GM23338 (cell line): ENCODE measurements around the gene FER. TPM values are rescaled to one million over a fixed set of nuclear protein-coding genes. Genes with fewer than 3 reads are reported as not detected.
"Not testable (repeated sequence)": the region's sequence is repeated elsewhere in the genome, so short reads cannot be mapped to it uniquely, and the experiment has no call there.

Experiments
- ATAC-seq: fragments of 200-7000 bp; cut with Tn5 transposase; 3 replicates; pipeline ENCODE4 v1.9.1; 2020
- DNase-seq: peaks from one replicate; pipeline ENCODE4 v3.0.0-alpha.2; 2015; ENCODE audit warnings: low spot score
- H2AFZ ChIP-seq: fragments of 200-600 bp; sonication (generic); 2 replicates; pipeline ENCODE4 v1.8.0; 2016; ENCODE audit warnings: antibody characterized with exemption, mild to moderate bottlenecking, moderate library complexity
- H3F3A ChIP-seq: fragments of 200-600 bp; sonication (generic); replicated peaks from 2 replicates; pipeline ENCODE4 v1.8.0; 2017; ENCODE audit warnings: antibody characterized with exemption, mixed run types, low read depth
- H3K27ac ChIP-seq: fragments of 200-600 bp; sonication (generic); 2 replicates; pipeline ENCODE4 v1.6.1; 2016; ENCODE audit warnings: low read depth
- H3K27me3 ChIP-seq: fragments of 200-600 bp; sonication (generic); 2 replicates; pipeline ENCODE4 v1.8.0; 2016; ENCODE audit warnings: mild to moderate bottlenecking, mixed run types, moderate library complexity; ENCODE audit not compliant: insufficient read depth
- H3K36me3 ChIP-seq: fragments of 200-600 bp; sonication (generic); 2 replicates; pipeline ENCODE4 v1.8.0; 2016; ENCODE audit warnings: mild to moderate bottlenecking; ENCODE audit not compliant: insufficient read depth
- H3K4me1 ChIP-seq: fragments of 200-600 bp; sonication (generic); 2 replicates; pipeline ENCODE4 v1.8.0; 2016; ENCODE audit warnings: mild to moderate bottlenecking, moderate library complexity; ENCODE audit not compliant: insufficient read depth
- H3K4me2 ChIP-seq: fragments of 200-600 bp; sonication (generic); 2 replicates; pipeline ENCODE4 v1.7.1; 2017; ENCODE audit warnings: mixed run types
- H3K4me3 ChIP-seq: fragments of 200-600 bp; sonication (generic); 2 replicates; pipeline ENCODE4 v1.6.1; 2016; ENCODE audit warnings: mixed run types
- H3K79me2 ChIP-seq: fragments of 200-600 bp; sonication (generic); replicated peaks from 2 replicates; pipeline ENCODE4 v1.8.0; 2017; ENCODE audit warnings: mild to moderate bottlenecking; ENCODE audit not compliant: insufficient read depth
- H3K9me2 ChIP-seq: fragments of 200-600 bp; sonication (generic); 2 replicates; pipeline ENCODE4 v1.8.0; 2017; ENCODE audit not compliant: insufficient read depth
- H4K20me1 ChIP-seq: fragments of 200-600 bp; sonication (generic); replicated peaks from 2 replicates; pipeline ENCODE4 v1.8.0; 2017; ENCODE audit warnings: mild to moderate bottlenecking; ENCODE audit not compliant: insufficient read depth
- H3K27ac Mint-ChIP-seq: 2 replicates; pipeline ENCODE4 v1.8.0; 2020; ENCODE audit warnings: inconsistent platforms, mild to moderate bottlenecking, moderate library complexity, mixed read lengths
- H3K27me3 Mint-ChIP-seq: 3 replicates; pipeline ENCODE4 v1.8.0; 2022; ENCODE audit warnings: low read depth, mild to moderate bottlenecking, moderate library complexity, mixed read lengths, inconsistent platforms; ENCODE audit not compliant: insufficient read depth, poor library complexity
- H3K36me3 Mint-ChIP-seq: 3 replicates; pipeline ENCODE4 v1.8.0; 2021; ENCODE audit warnings: low read depth, mild to moderate bottlenecking, inconsistent platforms, moderate library complexity, mixed read lengths
- H3K4me1 Mint-ChIP-seq: 3 replicates; pipeline ENCODE4 v1.8.0; 2020; ENCODE audit warnings: mild to moderate bottlenecking, inconsistent platforms, mixed read lengths
- H3K4me3 Mint-ChIP-seq: 3 replicates; pipeline ENCODE4 v1.8.0; 2021; ENCODE audit warnings: moderate library complexity, mild to moderate bottlenecking, inconsistent platforms, mixed read lengths
- H3K9me3 Mint-ChIP-seq: 3 replicates; pipeline ENCODE4 v1.8.0; 2020; ENCODE audit warnings: moderate library complexity, mild to moderate bottlenecking, inconsistent platforms, mixed read lengths
- CREB1 ChIP-seq: fragments of 250-450 bp; sonication (Bioruptor Pico); IDR thresholded peaks from 2 replicates; pipeline ENCODE4 v1.5.0; 2020; ENCODE audit warnings: low read depth, mild to moderate bottlenecking, moderate library complexity
- POLR2AphosphoS5 ChIP-seq: IDR thresholded peaks from 2 replicates; pipeline ENCODE4 v1.6.1; 2016; ENCODE audit warnings: antibody characterized with exemption, low read depth
- STAT1 ChIP-seq: IDR thresholded peaks from one replicate; pipeline ENCODE4 v1.6.1; 2016; ENCODE audit warnings: antibody characterized with exemption; ENCODE audit not compliant: unreplicated experiment
- ZNF114 ChIP-seq: fragments of 250-450 bp; sonication (Bioruptor Pico); IDR thresholded peaks from 2 replicates; pipeline ENCODE4 v1.5.0; 2020; ENCODE audit warnings: mild to moderate bottlenecking, moderate library complexity
- ZNF331 ChIP-seq: fragments of 250-450 bp; sonication (Bioruptor Pico); IDR thresholded peaks from 2 replicates; pipeline ENCODE4 v1.5.0; 2020; ENCODE audit warnings: low read depth, mild to moderate bottlenecking, moderate library complexity
- polyA plus RNA-seq: library from polyadenylated mRNA; unstranded; fragments of >200 nt; fragmentation: Nextera tagmentation; extraction: Ambion mirVana; gene quantifications from 2 replicates; pipeline ENCODE4 v1.2.1, GENCODE V29; 2016
- total RNA-seq: library from RNA; depleted of rRNA; stranded (reverse); fragments of >200 nt; shearing (Covaris generic); gene quantifications from 2 replicates; pipeline ENCODE4 v1.2.3, GENCODE V29; 2014
- TF ChIP-seq, protein P1 (sequence below): IDR thresholded peaks from one replicate; pipeline ENCODE4 v1.6.1; 2018; ENCODE audit warnings: antibody characterized with exemption; ENCODE audit not compliant: unreplicated experiment
- TF ChIP-seq, protein P2 (sequence below): IDR thresholded peaks from 2 replicates; pipeline ENCODE4 v1.6.1; 2016; ENCODE audit warnings: antibody characterized with exemption
- TF ChIP-seq, protein P3 (sequence below), 2 experiments: fragments of 200-600 bp in 1 of 2; sonication (generic) in 1 of 2; conservative IDR thresholded peaks; 2 replicates each; pipeline versions ENCODE4 v1.5.1 to v1.6.1; 2016 to 2017; ENCODE audit warnings: antibody characterized with exemption in 2 of 2, low read depth in 2 of 2, mild to moderate bottlenecking in 2 of 2, moderate library complexity in 1 of 2

The FER gene
- total and polyA plus RNA-seq, 2 experiments from 2014 or later: 17.4 to 34.8 TPM

DNA sequence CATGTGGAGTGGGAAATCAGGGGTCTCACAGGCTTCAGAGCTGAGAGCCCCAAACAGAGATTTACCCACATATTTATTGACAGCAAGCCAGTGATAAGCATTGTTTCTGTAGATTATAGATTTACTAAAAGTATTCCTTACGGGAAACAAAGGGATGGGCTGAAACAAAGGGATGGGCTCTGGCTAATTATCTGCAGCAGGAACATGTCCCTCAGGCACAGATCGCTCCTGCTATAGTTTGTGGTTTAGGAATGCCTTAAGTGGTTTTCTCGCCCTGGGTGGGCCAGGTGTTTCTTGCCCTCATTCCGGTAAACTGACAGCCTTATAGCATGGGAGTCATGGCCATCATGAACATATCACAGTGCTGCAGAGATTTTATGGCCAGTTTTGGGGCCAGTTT, 36.9 kb downstream of the FER start:
- not testable (repeated sequence) for H3K4me3 ChIP-seq, H3K9me2 ChIP-seq, ATAC-seq, DNase-seq, H3K4me1 ChIP-seq, H3K4me3 Mint-ChIP-seq, H4K20me1 ChIP-seq, H2AFZ ChIP-seq, H3K27me3 Mint-ChIP-seq, H3K27me3 ChIP-seq, H3K27ac Mint-ChIP-seq, H3K4me1 Mint-ChIP-seq, H3K27ac ChIP-seq, H3F3A ChIP-seq, H3K4me2 ChIP-seq
- Mint-ChIP-seq H3K9me3 (peaks cover 59% of the 10 kb centered on the region), H3K36me3 (peaks cover 74% of the 10 kb centered on the region)
- Histone ChIP-seq H3K36me3 (peaks cover 16% of the 10 kb centered on the region), H3K79me2 (peaks cover 11% of the 10 kb centered on the region)

DNA sequence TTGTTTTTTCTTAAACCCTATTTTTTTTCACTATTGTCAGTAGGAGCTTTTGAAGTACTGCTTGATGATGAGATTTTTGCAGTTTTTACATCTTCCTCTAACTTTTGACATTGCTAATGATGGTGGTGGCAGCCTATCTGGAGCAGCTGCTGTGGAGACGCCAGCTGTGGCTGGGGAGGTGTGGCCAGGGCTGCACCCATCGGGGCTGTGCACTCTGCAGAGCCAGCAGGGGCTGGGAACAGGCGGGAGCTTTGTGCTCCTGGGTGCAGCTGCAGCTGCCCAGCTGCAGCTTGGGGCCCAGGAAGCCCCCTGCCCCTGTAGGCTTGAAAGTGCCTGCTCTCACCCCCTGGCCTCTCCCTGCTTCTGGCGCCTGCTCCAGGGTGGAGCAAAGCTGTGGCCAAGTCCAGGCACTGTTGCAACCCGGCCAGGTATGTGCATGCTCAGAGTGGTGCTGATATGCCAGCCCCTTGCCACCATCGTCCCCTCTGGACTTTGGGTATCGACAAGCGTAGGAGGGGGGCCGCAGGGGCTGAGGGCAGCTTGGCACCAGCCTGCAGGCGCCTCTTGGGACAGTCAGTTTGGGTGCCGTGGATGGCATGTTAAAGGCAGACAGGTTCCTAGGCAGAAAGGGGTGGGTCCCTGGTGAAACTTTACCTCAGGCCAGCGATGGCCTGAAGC, 39.2 kb downstream of the FER start:
- Mint-ChIP-seq H3K27ac (no peak overlapping the region), H3K4me1 (no peaks in the 10 kb centered on the region), H3K36me3 (peaks cover 75% of the 10 kb centered on the region), H3K27me3 (no peaks in the 10 kb centered on the region), H3K4me3 (no peak overlapping the region), H3K9me3 (peaks cover 59% of the 10 kb centered on the region)
- no peaks in the 10 kb centered on the region for H3K9me2 ChIP-seq
- H3K27ac ChIP-seq: no peak overlapping the region
- H3K4me1 ChIP-seq: no peaks in the 10 kb centered on the region
- no peak overlapping the region for H2AFZ ChIP-seq
- H3K4me2 ChIP-seq: no peak overlapping the region
- H3K36me3 ChIP-seq: peaks cover 16% of the 10 kb centered on the region
- no peak for DNase-seq
- H3K27me3 ChIP-seq: no peaks in the 10 kb centered on the region
- H3K79me2 ChIP-seq: peaks cover 12% of the 10 kb centered on the region
- no peaks in the 10 kb centered on the region for H3F3A ChIP-seq
- H4K20me1 ChIP-seq: no peaks in the 10 kb centered on the region
- no peak for ATAC-seq
- H3K4me3 ChIP-seq: no peak overlapping the region
- TF ChIP-seq ZNF331 (CRISPR knock-in tag) (no peak), CREB1 (CRISPR knock-in tag) (no peak), POLR2AphosphoS5 (no peak), STAT1 (no peak), ZNF114 (CRISPR knock-in tag) (no peak)
- TF ChIP-seq, protein P1, sequence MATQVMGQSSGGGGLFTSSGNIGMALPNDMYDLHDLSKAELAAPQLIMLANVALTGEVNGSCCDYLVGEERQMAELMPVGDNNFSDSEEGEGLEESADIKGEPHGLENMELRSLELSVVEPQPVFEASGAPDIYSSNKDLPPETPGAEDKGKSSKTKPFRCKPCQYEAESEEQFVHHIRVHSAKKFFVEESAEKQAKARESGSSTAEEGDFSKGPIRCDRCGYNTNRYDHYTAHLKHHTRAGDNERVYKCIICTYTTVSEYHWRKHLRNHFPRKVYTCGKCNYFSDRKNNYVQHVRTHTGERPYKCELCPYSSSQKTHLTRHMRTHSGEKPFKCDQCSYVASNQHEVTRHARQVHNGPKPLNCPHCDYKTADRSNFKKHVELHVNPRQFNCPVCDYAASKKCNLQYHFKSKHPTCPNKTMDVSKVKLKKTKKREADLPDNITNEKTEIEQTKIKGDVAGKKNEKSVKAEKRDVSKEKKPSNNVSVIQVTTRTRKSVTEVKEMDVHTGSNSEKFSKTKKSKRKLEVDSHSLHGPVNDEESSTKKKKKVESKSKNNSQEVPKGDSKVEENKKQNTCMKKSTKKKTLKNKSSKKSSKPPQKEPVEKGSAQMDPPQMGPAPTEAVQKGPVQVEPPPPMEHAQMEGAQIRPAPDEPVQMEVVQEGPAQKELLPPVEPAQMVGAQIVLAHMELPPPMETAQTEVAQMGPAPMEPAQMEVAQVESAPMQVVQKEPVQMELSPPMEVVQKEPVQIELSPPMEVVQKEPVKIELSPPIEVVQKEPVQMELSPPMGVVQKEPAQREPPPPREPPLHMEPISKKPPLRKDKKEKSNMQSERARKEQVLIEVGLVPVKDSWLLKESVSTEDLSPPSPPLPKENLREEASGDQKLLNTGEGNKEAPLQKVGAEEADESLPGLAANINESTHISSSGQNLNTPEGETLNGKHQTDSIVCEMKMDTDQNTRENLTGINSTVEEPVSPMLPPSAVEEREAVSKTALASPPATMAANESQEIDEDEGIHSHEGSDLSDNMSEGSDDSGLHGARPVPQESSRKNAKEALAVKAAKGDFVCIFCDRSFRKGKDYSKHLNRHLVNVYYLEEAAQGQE: no peak
- TF ChIP-seq, protein P2, sequence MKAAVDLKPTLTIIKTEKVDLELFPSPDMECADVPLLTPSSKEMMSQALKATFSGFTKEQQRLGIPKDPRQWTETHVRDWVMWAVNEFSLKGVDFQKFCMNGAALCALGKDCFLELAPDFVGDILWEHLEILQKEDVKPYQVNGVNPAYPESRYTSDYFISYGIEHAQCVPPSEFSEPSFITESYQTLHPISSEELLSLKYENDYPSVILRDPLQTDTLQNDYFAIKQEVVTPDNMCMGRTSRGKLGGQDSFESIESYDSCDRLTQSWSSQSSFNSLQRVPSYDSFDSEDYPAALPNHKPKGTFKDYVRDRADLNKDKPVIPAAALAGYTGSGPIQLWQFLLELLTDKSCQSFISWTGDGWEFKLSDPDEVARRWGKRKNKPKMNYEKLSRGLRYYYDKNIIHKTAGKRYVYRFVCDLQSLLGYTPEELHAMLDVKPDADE: no peak
- TF ChIP-seq, protein P3, sequence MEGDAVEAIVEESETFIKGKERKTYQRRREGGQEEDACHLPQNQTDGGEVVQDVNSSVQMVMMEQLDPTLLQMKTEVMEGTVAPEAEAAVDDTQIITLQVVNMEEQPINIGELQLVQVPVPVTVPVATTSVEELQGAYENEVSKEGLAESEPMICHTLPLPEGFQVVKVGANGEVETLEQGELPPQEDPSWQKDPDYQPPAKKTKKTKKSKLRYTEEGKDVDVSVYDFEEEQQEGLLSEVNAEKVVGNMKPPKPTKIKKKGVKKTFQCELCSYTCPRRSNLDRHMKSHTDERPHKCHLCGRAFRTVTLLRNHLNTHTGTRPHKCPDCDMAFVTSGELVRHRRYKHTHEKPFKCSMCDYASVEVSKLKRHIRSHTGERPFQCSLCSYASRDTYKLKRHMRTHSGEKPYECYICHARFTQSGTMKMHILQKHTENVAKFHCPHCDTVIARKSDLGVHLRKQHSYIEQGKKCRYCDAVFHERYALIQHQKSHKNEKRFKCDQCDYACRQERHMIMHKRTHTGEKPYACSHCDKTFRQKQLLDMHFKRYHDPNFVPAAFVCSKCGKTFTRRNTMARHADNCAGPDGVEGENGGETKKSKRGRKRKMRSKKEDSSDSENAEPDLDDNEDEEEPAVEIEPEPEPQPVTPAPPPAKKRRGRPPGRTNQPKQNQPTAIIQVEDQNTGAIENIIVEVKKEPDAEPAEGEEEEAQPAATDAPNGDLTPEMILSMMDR (conservative IDR thresholded peaks at IDR 0.05; ENCODE audit: low read depth in 2 of 2): no peak
